HG03103 (cell line): ENCODE measurements around the gene SVIL.
"Not testable (repeated sequence)": the region's sequence is repeated elsewhere in the genome, so short reads cannot be mapped to it uniquely, and the experiment has no call there.

Experiments
- ATAC-seq: cut with Tn5 transposase; IDR thresholded peaks from one replicate; pipeline ENCODE4 v1.9.1; 2021; ENCODE audit warnings: low read depth; ENCODE audit not compliant: unreplicated experiment

The SVIL gene

GRCh38 chr10:29524294-29524693 lies 110.5 kb downstream of the SVIL start:
- no peak for ATAC-seq

GRCh38 chr10:29522918-29523317 lies 111.9 kb downstream of the SVIL start:
- no peak for ATAC-seq

DNA sequence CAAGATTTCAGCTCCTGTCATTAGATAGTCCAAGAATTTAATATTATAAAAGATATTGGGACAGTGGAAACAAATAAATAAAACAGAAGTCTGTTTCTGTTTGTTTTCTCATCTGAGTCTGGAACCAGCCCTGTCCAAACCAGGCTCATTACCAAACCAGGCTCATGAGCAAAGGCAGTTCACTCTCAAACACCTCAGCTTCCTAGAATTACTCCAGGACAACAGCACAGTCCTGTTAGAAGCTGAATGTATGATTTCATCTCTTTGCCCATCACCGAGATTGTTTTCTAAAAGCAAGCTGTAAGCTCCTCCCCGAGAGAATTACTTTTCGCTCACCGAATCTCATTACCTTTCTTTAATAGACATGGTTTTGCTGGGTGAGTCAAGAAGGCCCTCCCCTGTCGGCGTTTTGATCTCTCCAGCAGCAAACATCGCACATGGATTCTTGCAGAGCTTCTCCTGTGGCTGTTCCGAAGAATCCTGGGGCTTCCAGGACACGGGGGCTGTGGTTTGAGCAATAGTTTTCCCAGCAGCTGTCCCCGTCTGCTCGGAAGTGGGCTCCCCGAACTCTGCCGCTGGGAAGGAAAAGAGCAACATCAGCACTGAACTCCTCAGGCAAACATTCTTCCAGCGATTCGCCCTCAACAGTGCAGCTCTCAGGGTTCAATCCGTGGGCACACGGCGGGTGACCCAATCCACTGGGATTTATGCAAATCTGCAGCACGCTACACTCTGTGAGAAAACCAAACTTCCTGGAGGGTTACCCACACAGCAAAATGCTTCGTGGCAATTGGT lies 112.5 kb downstream of the SVIL start:
- ATAC-seq = no peak

GRCh38 chr10:29519659-29520058 lies 115.1 kb downstream of the SVIL start:
- ATAC-seq = no peak

- no peak for ATAC-seq
These were observed 117.3 kb downstream of the SVIL start for GRCh38 chr10:29517352-29517923.

GRCh38 chr10:29516309-29516932 lies 118.3 kb downstream of the SVIL start:
- not testable (repeated sequence) for ATAC-seq

DNA sequence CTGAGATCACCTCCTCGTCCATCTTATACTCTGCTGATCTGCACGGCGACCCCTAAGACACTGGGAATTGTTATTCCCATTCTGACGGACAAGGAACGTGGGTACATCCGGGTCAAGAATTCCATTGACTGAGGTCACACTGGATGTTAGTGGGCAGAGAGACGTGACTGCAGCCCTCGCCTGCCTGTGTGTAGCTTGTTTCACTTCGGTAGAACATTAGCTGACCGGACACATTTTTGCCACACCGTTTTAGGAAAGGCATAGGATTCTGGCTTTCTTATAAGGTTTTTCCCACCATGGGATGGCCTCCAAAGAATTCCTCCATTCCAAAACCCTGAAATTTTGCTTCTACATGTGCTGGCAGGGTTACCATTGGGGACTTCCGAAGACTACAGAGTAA lies 118.9 kb downstream of the SVIL start:
- not testable (repeated sequence) for ATAC-seq

- ATAC-seq = not testable (repeated sequence)
These were observed 119.7 kb downstream of the SVIL start for GRCh38 chr10:29515104-29515503.

DNA sequence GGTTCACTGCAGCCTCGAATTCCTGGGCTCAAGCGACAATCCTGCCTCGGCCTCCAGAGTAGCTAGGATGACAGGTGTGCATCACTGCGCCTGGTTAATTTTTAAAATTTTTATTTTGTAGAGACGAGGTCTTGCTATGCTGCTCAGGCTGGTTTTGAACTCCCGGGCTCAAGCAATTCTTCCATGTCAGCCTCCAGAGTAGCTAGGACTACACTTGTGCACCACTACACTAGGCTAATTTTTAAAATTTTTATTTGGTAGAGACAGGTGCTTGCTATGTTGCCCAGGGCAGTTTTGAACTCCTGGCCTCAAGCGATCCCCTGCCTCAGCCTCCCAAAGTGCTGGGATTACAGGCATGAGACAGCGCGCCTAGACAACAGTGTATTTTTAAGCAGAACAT lies 120.5 kb downstream of the SVIL start:
- ATAC-seq = no peak

GRCh38 chr10:29512425-29512974 lies 122.3 kb downstream of the SVIL start:
- no peak for ATAC-seq

GRCh38 chr10:29511806-29512205 lies 123.0 kb downstream of the SVIL start:
- ATAC-seq = not testable (repeated sequence)

- ATAC-seq = not testable (repeated sequence)
These were observed 124.2 kb downstream of the SVIL start for GRCh38 chr10:29510483-29511157.

DNA sequence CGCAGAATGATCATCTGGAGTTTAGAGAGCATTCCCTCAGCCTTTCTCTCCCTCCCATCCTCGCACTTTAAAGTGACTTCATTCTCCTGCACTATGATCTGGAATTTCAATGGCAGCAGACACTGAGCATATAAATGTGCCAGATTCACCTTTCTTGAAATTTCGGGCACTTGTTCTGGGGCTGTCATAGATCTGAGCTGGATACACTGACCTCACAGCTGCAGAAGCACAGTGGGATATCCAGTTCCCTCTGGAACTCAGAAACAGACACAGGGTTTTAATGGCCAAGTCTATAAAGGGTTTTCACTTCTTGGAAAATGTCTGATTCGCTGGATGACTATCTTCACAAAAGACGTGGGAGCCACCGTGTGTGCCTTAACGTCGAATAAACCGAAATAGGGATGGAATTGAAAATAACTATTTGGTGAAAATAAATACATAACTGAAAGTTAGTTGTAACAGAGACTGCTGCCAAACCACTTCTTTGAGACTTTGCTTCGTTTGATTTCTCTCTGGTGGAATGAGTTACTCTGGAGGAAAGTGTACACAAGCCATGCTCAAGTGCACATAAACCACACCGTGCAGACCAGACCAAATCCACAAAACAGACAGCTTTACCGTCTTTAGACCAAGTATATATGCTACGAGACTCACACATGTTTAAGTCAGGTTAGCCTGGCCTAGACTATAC lies 126.1 kb downstream of the SVIL start:
- ATAC-seq = no peak

DNA sequence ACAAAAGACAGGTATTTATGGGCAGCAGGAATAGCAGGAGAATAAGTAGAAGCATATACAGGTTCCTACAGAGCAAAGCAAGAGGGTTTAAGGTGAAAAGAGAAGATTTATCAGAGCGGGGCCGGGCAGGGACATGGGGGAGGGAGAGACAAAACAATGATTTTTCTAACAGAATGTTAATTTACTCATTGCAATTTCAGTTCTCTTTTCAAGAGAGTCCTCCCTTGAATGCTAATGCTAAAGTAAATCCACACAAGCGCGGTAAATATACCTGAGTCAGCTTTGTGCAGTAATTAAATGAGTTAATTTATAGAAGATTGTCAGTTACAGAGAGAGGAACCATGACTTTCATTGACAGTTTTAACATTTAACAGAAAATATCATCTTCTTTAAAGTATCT lies 127.0 kb downstream of the SVIL start:
- ATAC-seq = not testable (repeated sequence)

DNA sequence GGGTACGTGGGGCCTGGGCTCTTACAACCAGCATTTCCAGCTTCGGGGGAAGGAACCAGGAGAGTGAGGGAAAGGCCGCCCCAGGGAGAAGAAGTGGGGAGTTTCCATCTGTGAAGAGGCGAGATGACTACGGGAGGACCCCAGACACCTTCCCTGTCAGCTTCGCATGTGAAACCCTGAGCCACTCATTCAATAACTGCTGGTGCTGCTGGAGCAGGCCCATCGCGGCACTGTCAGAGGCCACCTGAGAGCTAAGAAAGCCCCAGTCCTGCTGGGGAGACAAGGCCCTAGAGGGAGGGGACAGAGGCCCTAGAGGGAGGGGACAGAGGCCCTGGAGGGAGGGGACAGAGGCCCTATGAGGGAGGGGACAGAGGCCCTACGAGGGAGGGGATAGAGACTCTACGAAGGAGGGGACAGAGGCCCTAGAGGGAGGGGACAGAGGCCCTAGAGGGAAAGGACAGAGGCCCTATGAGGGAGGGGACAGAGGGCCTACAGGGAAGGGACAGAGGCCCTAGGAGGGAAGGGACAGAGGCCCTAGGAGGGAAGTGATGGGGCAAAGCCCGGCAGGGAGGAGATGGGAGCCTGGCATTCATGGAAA lies 128.3 kb downstream of the SVIL start:
- not testable (repeated sequence) for ATAC-seq

DNA sequence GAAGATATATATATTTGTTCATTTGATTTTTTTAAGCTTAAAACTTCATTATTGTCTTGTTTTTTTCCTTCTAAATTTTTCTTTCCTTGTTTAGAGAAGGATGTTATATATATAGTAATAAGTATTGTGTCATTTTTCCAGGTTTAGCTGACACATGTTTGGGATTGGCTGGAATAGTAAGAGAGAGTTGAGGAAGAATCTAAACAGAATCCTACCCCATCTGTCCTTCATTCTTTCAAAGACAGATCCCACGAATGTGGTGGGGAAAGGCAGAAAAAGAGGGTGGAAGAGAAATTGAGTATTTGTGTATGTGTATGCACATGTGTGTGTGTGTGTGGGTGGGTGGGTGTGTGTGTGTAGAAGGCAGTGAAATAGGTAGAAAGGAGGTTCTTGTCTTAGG lies 132.4 kb downstream of the SVIL start:
- no peak for ATAC-seq

GRCh38 chr10:29501692-29502091 lies 133.1 kb downstream of the SVIL start:
- ATAC-seq = no peak

DNA sequence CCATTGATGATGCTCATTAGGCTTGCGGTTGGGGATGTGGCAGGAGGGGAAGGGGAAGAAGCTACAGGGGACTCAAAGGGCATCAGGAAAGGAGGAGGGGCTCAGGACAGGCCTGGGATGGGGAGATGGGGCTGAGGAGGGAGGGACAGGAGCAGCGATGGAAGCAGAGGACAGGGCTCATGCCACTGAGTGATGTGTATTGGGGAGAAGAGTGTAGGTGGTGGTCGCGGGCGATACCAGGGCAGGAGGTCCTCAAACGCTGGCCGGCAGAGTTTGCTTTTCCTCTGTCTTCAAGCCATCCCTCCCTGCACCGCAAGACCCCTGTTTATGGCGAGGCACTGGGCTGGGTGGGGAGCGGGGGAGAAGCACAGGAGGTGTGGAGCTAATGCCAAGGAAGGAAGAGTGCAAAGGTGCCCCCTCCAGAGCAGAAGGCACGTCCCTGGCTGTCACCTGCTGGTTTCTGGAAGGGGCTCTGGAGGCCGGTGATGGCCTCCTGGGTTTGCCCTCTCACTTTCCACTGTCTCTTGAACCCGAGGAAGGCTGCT lies 134.7 kb downstream of the SVIL start:
- ATAC-seq = no peak

GRCh38 chr10:29496341-29497162 lies 138.2 kb downstream of the SVIL start:
- ATAC-seq = peak; percentile 76
